Measurements from ENCODE around the gene SYNE3.

Gene SYNE3, protein sequence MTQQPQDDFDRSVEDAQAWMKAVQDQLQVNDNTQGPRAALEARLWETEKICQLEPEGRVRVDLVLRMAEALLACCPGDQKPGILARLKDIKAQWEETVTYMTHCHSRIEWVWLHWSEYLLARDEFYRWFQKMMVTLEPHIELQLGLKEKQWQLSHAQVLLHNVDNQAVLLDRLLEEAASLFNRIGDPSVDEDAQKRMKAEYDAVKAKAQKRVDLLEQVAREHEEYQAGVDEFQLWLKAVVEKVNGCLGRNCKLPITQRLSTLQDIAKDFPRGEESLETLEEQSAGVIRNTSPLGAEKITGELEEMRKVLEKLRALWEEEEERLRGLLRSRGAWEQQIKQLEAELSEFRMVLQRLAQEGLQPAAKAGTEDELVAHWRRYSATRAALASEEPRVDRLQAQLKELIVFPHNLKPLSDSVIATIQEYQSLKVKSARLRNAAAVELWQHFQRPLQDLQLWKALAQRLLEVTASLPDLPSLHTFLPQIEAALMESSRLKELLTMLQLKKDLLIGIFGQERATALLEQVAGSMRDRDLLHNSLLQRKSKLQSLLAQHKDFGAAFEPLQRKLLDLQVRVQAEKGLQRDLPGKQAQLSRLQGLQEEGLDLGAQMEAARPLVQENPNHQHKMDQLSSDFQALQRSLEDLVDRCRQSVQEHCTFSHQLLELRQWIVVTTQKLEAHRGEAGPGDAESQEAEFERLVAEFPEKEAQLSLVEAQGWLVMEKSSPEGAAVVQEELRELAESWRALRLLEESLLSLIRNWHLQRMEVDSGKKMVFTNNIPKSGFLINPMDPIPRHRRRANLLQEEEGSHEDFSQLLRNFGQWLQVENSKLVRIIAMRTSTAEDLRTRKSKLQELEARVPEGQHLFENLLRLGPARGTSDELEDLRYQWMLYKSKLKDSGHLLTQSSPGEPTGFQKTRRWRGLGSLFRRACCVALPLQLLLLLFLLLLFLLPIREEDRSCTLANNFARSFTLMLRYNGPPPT

GRCh38 chr14:95516554-95517181, at the start of gene SYNE3:
TSS of gene SYNE3 (minus strand) at chr14:95516650. CDS start at chr14:95475821, 40,829 bp downstream.
- peak; percentile 81 for DNase-seq (ENCODE audit: low spot score)

GRCh38 chr14:95564060-95564459, 47.6 kb upstream of the SYNE3 start:
- no peak for DNase-seq (ENCODE audit: low spot score)

- DNase-seq (ENCODE audit: low spot score) = peak; percentile 25
Observed at GRCh38 chr14:95562892-95563685, 46.6 kb upstream of the SYNE3 start.

DNA sequence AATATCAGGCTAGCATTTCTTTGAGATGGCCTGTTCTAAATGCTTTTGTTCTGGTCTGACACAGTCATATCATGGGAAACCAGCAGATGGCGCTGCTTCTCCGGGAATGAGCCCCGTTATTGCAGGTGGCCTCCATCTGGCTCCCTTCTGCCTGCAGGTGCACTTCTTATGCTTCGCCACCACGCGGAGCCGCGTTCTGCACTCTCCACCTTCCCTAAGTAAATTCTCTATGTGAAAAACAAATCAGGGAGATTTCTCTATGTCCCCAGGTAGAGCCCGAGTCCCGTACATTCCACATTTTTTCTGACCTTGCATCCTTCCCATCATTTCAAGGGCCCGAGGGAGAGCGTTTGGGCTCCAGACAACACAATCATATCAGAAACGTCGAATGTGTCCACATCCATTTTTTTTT, 44.6 kb upstream of the SYNE3 start:
- DNase-seq (ENCODE audit: low spot score) = peak; percentile 66

DNA sequence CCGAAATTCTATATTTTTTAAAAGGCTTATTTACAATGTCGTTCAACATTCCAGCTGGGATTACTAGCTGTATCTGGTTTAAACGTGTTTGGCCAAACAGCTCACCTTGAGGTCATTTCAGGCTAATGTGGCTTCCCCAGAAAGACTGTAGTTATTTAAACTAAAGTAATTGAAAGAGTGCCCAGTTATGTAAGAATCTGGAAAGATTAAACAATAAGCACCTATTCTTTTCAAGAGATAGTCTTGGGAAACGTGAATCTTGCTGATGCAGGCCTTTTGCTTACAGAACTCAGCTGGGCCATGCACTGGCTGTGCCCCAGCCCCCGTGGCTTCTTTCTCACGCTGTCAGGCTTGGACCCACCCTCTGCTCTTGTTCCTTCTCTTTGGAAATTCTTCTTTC, 42.8 kb upstream of the SYNE3 start:
- DNase-seq (ENCODE audit: low spot score) = no peak

- DNase-seq (ENCODE audit: low spot score) = no peak
Observed at GRCh38 chr14:95557832-95558231, 41.4 kb upstream of the SYNE3 start.

DNA sequence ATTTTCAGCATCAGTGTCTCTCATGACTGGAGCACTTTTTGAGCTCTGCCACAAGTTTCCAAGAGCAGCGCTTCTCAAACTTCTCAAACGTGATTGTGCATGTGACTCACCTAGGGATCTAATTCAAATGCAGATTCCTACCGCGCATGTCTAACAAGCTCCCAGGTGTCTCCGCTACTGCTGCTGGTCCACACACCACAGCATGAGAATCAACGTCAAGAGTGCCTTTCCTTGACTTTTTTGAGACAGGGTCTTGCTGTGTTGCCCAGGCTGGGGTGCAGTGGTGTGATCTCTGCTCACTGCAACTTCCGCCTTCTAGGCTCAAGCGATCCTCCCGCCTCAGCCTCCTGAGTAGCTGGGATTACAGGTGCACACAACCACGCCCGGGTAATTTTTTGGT, 40.8 kb upstream of the SYNE3 start:
- DNase-seq (ENCODE audit: low spot score) = no peak

DNA sequence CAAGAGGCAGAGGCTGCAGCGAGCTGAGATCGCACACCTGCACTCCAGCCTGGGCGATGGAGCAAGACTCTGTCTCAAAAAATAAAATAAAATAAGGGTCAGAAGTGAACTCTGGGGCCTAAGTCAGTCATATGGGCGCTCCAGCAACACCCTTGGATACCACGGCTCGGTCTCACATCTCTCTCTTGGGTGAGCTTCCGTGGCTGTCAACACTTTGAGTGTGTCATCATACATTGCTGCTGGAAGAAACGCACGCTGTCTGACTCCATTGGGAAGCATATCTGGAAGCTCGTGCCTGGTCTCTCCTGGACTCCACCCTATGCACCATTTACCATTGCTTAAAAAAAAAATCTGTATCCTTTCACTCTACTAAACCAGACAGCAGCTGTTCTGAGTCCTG, 38.6 kb upstream of the SYNE3 start:
- no peak for DNase-seq (ENCODE audit: low spot score)

GRCh38 chr14:95553141-95553540, 36.7 kb upstream of the SYNE3 start:
- no peak for DNase-seq (ENCODE audit: low spot score)

GRCh38 chr14:95551435-95551834, 35.0 kb upstream of the SYNE3 start:
- no peak for DNase-seq (ENCODE audit: low spot score)

DNA sequence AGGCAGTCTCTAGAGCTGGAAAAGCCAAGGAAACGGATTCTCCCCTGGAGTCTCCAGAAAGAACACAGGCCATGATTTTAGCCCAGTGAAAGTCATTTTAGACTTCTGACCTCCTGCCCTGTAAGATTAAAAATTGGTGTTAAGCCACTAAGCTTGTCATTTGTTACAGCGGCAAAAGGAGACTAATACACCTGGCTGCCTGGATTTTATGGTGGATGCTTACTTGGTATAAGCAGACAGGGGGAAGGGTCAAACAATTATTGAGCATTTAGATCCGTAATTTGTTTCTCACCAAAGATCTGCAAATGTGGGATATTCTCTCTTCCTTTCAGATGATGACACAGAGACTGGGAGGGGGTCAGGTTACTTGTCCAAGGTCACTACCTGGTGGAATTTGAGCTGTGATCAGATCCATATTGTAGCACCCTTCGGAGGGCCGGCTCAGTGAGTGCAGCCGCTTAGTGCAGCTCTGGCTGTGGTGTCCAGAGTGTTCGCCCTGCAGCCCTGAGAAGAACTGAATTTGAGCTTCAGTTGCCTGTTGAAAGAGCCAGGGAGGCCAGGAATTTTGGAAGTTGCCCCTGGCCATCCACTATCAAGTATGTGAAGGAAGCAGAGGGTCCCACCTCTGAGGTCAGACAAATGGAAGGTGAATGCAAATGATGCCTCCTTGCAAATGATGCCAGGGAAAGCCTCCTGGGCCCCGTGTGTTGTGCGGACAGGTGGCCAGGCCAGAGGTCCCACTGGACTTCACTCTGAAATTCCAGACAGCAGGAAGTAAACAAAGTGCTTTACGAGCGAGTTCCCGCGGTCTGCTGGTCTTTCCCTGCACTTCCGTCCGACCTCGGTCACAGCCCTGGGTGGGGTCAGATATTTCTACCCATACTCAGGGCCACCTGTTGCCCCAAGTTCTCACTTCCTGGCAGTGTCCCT, 33.5 kb upstream of the SYNE3 start:
- no peak for DNase-seq (ENCODE audit: low spot score)

DNA sequence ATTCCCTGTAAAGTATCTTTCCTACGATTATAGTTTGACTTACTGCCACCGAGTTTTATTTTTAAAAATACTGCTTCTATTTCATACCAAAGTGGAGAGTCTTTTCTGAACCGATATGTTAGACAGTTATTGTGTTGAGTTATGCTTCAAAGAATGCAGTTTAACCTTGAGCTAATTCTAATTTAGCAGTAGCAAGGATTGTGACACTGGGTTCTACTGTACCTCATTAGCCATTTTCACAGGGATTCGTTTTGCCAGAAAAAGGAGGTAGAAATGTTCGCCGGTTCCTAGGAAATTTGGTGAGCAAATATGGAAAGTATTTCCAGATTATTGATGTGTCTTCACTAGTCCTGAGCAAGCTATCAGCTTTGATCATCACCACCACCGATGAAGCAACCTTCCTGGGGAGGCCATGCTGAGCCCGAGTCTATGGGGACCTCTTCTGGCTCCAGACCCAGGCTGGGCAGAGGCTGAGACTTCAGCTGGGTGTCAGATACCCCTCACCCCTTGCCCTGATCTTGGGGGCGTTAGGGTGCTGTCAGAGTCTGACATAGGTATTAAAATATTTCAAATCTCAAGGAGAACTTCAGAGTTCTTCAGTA, 32.0 kb upstream of the SYNE3 start:
- DNase-seq (ENCODE audit: low spot score) = no peak

GRCh38 chr14:95547626-95548327, 31.3 kb upstream of the SYNE3 start:
- no peak for DNase-seq (ENCODE audit: low spot score)

DNA sequence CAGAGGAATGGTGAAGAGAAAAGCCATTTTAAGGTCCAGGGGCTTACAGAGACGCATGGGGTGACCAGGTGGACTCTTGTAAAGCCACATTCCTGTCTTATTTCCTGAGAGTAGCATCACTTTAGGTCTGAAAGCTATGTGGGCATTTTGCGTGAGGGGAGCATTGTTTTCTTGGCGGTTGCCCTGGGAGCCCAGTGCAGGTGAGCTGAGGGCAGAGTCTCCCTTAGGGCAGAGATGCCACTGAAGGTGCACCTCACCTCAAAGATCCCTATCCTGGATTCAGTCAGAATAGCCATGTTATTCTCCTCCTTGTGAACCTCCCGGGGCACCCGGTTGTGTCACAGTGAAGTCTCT, 30.8 kb upstream of the SYNE3 start:
- no peak for DNase-seq (ENCODE audit: low spot score)

GRCh38 chr14:95545515-95546168, 29.2 kb upstream of the SYNE3 start:
- DNase-seq (ENCODE audit: low spot score) = peak; percentile 81

DNA sequence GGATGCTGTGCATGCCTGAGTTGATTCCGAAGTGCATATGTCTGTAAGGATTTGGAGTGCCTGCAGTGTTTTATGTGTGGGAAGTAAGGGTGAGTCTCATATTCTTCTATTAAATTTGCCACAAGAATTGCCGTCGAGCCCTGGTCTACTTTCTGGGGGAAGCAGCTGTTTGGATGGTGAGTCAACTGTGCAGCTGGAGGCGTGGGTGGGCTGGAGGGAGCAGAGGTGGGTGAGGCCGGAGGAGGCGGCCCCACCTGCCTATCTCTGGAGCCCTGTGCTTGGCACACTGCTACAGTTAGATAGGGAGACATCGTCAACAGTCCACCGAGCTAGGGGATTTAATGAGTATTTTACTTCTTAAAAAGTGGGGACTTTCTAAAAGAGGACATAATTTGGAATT, 28.1 kb upstream of the SYNE3 start:
- no peak for DNase-seq (ENCODE audit: low spot score)

DNA sequence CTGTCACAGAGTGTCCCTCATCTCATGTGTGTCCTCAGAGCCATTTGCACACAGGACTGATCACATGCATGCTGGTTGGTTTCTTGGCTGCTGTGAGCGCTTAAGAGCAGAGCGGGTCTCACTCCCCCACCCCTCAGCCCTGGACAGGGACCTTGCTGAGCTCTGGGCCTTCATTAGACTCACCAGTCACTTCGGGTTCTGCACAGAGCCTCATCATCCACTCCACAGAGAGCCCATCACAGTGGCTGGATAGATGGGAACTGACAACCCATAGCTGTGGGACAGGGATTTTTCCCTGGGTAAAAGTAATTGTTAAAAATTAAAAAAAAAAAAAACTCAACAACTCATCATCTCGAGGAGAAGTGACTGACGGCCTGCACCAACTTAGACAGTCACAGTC, 26.6 kb upstream of the SYNE3 start:
- DNase-seq (ENCODE audit: low spot score) = no peak

GRCh38 chr14:95541932-95542930, 25.8 kb upstream of the SYNE3 start:
- DNase-seq (ENCODE audit: low spot score) = no peak
